Gastroesophageal sphincter (tissue), 3 donors: ENCODE results near the gene LDLRAD4.

Experiments used
- CTCF ChIP-seq, 4 experiments: fragments of 200-600 bp in 2 of 4; fragments of 450-650 bp in 2 of 4; sonication (generic) in 1 of 4; IDR thresholded peaks; one replicate each; pipeline ENCODE4 v1.5.1; 2017 to 2019; ENCODE audit warnings: antibody characterized with exemption in 4 of 4, mild to moderate bottlenecking in 2 of 4, moderate library complexity in 2 of 4
- POLR2A ChIP-seq, 2 donors: fragments of 450-650 bp; IDR thresholded peaks; one replicate each; pipeline ENCODE4 v1.6.1; 2017; ENCODE audit warnings: antibody characterized with exemption in 2 of 2, mild to moderate bottlenecking in 2 of 2, moderate library complexity in 1 of 2
- POLR2AphosphoS5 ChIP-seq: sonication (generic); formaldehyde crosslinking; IDR thresholded peaks from one replicate; pipeline ENCODE4 v1.6.1; 2017; ENCODE audit warnings: antibody characterized with exemption

GRCh38 chr18:13522861-13523660 is 304.5 kb downstream of the LDLRAD4 start:
- TF ChIP-seq POLR2AphosphoS5: no peak
- no peak for TF ChIP-seq CTCF (IDR thresholded peaks at IDR 0.05)
- TF ChIP-seq POLR2A (IDR thresholded peaks at IDR 0.05): no peak
